ENCODE data around the gene C1QTNF5.

Gene C1QTNF5

DNA sequence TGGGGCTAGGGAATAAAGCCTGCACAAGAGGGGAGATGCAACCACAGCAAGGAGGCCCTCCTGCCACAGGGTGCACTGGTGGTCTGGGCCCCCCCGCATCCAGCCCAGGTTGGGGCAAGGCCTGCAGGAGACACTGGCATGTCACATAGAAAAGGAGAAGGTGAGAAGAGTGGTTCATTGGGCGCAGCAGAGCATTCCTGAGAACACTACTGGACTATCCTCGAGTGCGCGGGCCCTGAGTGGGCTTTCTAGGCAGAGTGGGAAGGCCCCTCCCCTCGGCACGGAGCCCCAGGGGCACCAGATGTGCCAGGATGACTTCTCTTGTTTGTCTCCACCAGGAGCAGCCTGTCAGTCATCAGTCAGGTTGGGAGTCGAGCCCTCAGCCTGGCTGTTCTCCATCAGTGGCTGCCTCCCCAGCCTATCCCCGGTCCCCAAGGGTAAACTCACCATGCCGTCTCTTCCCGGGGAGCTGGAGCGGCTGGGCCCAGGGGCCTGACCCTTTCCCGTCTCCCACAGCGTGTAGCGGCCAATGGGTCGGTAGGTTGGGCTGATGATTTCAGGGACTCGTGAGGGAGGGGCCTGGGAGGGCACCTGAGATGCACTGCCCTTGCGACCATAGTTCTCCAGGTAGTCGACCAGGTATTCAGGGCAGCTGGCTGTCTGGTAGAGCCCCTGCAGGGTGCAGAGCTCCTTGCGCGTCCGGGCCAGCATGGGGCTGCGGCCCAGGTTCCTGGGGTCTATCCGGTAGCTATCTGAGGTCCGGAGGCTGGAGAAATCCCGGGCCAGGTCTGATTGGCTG lies 31.8 kb upstream of the C1QTNF5 start:
- no peak for DNase-seq

DNA sequence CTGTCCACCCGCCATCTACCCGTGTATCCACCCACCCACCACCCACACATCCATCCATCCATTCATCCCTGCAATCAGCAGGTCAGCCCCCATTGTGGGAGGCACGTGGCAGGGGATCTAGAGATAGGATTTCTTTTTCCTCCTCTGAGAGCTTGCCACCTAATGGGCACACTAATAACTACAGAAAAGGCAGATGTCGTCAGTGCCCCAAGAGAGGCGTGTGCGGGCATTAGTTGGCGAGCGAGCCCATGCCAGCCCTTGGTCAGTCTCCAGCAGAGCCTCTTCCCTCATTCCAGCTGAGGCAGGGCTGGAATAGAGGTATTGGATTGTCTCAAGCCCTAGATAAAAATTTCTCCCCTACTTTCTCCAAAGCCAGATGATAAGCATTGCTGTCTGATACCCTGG lies 31.1 kb upstream of the C1QTNF5 start:
- DNase-seq: no peak

DNA sequence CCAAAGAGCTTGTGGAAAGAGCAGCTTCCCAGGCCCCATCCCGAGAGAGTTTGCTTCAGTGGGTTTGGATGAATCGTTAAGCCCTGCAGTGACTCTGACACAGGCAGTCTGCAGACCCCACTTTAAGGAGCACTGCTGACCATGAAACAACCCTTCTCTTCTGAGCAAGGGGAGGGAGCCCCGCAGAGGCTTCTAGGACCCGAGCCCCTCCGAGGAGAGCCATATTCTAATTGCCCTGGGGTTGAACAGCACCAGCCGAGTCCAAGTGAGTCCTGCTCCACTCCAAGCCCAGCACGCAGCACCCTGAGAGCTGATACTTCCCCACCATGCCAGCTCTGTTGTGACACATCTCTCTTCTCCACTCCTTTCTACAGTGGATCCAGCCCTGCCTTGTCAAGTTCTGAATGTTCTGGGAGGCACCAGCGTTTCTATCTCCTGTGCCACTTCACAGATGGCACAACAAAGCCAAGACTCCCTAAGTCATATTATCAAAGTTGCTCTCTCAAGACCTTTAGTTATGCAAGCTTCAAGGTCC lies 30.5 kb upstream of the C1QTNF5 start:
- no peak for DNase-seq

DNA sequence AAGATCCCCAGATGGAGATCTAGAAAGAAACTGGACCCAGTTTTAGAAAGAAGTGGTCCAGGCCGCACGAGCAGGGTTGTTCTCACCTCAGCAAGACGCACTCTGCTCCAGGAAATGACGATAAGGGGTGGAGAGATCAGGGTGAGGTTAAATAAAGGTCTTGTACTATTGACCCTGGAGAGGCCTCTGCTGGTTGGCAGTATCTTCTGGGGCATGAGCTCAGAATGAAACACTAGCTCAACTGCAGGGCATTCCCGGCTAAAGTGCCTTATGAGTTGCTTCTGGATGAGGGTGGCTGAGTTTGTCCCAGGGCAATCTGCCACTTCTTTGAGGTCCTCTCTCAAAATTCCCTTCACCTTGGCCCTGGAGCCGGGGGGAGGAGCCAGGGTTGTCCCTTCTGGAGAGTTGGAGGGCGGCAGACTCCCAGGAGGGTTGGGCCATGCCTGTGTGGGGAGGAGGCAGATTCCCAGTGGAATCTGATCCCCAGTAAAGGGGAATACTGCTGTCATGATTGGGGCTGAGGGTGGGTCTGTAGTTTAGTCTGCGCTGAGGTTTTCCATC lies 29.9 kb upstream of the C1QTNF5 start:
- no peak for DNase-seq

DNA sequence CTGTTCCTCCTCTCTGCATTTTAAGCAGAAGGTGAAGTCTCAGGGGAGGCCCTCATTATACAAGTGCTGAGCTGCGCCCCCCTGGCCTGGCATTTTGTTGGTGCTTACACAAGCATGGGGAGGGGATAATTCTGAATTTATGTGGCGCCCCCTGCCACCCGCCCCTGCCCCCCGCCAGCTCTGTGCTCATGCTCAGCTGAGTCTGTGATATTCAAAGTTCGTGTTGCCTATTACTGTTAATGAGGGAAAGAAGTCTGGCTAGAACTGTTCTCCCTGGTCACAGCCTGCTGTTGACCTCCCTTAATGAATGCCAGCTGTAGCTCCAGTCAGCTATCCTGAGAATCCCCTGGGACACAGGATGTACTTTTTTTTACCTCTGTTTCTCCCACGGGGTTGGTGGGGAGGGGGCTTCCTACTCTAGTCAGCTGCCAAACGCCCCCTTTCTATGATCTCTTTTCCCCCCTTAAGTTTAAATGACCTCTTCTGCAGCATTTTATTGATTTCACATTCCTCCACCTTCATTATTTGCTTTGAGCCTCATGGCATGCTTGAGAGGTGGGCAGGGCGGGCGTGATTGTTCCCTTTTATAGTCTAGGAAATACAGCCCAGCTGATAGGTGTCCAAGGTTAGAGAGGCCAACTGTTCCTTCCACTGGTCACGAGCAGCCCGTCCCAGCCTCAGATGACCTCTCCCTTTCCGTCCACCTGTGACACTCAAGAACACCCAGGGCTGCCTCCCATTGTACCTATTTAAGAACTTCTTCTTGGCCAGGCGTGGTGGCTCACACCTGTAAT lies 28.6 kb upstream of the C1QTNF5 start:
- DNase-seq: no peak

DNA sequence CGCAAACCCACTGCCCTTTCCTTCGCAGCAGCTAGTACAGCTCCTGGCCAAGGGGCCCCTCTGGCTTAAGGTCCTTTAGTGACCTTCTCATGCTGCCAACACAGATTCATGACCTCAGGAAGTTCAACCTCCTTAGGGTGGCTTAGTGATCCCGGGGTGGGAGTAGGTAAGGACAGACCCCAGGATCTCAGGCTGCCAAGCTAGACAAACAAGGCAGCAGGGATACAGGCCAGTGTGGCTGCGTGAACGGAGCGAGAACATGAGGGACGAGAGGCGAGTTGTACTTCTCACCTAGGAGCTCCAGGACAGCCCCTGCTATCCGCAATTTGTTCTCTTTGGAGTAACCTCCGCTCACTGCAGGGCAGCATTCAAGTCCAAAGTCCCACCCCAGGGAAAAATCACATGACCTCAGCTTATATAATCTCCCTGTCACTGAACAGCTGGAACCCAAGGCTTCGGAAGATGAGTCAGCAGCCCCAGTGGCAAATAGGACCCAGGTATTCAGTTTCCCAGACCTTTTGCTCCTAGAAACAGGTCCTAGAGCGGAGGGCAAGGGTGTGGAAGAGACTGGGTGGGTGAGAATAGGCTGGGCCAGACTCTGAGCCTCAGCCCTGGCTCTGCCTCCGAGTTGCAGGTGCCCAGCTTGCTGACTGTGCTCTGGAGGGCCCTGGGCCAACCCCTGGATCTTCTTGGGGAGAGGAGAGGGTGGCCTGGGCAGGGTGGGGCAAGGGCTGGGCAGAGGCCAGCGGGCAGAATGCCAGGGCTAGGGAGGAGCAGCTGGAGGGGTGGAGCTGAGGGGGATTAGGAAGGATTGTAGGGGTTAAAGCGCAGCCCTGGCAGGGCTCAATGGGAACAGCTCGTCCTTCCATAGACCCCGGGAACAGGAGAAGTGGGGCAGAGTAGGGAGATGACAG lies 27.7 kb upstream of the C1QTNF5 start:
- DNase-seq: no peak

DNA sequence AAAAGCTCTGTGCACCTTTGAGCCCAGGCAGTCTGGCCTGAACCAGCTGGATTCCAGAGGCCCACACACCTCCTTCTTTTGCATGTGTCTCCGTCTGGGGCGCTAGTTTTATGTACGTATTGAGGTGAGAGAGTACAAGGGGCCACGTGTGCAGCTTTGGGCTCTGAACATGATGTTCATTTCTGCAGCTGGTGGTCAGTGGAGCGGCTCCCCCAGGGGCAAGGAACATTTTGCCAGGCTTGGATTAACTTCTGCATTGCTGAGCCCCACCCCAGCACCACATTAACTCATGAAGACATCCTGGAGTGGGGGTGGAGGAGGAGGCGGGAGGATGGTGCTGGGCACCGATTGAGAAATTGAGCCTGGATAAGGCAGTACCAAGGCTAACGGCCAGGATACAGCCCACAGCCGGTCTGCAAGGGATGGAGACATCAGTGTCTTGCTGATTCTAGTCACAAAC lies 27.0 kb upstream of the C1QTNF5 start:
- DNase-seq: no peak

DNA sequence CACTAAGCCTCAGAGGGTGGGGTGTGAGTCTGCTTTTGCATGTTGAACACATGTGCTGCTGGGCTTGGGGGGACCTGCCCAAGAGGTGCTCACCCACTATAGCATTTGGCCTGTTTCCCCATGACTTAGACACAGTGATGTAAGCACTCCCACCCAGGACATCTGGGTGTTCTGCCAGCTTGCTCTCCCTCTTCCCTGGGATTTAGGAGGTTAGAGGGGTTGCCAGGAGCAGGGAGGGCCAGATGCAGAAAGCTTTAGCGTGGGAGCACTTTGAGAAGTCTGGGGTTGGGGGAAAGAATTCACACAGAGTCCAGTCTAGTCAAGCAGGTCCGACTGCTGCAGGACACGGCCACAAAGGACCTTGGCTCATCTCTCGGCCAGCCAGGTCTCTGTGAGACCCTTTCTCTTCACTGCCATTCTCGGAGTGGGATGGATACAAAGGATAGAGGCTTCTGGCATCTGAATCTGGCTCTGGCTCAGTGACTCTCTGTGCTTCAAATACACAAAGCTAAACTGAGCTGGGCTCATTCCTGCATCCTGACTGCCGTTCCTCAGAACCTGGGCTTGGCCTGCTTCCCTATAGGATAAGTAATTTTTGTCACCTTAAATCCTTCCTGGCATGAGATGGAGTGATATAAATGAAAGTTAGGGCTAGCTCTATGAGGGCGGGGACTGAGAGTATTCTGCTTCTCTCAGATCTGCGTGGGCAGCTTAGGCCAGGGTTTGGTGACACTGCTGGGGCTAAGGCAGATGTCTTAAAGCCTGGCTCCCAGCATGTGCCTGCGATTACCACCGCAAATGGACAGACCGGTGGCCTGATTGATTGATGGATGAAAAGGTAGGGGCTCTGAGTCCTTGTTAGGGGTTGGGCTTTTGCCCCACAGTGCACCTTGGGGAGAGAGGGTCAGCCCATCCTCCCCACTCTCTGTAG lies 26.3 kb upstream of the C1QTNF5 start:
- DNase-seq: no peak

DNA sequence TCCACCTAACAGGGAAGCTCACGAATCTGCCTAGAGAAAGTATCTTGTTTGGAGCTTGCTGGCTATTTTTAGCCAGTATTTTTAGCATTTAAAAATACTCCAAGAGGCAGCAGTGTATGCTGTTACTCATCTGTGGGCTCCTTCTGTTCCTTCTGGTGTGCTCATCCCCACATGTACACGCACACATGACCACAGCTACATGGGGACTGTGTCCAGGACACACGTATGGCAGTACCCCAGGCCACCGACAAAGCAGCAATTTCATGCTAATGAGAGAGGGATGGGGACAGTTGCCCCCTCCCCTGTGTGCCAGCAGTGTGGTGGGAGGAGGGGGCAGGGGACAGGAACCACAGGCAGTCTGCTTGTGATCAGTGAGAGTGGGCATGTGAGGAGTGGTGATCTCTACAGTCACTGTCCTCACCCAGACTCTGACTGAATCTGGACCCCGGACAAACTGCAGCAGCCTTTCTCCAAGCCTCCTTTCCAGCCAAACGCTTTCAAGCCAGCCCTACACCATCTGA lies 24.4 kb upstream of the C1QTNF5 start:
- DNase-seq: no peak

DNA sequence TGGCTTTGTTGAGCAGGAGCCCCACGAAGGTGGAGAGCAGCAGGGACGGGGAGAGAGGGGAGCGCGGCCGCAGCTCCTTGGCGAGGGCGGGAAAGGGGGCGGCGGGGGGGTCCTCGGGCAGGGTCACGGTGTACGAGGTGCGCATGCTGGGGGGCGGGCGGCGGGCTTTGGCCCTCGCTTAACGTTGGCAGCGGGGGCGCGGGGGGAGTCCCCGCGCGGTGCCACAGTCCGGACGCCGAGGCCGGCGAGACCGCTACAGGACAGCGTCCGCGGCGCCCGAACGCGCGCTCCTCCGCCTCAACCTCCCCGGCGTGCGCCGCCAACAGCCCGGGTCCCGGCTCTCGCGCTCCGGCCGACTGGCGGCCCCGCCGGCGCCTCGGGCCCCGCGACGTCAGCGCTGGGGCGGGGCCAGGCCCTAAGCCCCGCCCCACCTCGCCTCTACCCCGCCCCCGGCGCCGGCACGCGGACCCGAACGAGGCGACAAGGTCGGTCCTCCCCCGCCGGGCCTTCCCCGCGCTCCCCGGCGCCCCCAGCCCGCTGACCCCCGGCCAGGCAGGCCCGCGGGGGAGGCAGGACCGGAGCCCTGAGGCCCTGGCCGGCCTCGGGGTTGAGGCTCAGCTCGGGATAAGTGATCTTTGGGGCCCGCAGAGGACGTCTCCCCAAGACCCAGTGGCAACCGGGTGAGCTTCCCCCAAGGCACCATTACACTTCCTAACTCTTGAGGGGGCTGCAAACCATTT lies 23.3 kb upstream of the C1QTNF5 start:
- peak; percentile 40 for DNase-seq

DNA sequence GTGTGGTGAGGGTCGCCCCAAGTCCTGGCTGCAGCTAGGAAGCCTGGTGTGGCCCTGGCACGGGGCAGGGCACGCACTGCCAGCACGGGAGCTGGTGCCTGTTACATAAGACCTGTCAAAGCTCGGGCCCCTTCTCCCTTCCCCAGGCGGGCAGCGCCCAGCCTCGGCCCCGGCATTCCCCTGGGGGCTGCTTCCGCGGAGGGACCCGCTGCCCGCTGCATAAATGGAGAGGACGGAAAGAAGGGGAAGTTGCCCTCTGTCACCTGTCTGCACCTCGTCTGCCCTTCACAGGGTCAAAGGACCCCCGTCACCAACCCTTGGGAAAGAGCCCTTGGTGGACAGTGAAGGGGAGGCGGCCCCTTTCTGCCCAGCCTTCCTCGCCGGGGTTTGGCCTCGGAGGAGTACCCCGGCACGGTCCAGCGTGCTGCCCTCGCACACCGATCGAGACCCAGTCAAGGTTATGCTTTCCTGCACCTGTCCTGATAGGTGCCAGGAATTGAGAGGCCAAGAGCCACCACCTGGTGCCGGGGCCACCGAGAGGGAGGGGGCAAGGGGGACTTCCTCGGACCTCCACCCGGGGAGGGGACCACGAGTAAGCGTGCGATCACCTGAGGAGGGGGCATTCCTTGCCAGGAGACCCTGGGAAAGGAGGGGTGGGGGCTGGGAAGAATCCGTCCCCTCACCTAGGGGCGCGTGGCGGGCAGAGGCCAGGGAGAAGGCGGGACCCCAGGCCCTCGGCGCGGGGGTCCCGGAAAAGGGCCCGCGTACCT lies 22.6 kb upstream of the C1QTNF5 start:
- DNase-seq: no peak

DNA sequence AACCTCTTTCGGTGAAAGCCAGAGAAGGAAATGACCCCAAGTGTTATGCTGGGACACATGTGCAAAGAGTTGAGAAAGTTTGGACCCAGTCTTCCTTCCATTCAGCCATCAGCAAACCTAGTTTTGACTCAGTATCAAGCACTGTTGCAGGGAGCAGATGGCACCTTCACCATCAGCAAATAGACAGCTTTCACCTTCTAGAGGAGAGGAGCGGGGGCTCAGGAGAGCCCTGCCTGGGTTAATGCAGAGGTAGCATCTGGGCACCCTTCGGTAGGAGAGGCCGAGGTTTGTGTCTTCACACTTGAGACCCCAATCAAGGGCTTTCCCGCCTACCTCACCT lies 22.0 kb upstream of the C1QTNF5 start:
- no peak for DNase-seq

DNA sequence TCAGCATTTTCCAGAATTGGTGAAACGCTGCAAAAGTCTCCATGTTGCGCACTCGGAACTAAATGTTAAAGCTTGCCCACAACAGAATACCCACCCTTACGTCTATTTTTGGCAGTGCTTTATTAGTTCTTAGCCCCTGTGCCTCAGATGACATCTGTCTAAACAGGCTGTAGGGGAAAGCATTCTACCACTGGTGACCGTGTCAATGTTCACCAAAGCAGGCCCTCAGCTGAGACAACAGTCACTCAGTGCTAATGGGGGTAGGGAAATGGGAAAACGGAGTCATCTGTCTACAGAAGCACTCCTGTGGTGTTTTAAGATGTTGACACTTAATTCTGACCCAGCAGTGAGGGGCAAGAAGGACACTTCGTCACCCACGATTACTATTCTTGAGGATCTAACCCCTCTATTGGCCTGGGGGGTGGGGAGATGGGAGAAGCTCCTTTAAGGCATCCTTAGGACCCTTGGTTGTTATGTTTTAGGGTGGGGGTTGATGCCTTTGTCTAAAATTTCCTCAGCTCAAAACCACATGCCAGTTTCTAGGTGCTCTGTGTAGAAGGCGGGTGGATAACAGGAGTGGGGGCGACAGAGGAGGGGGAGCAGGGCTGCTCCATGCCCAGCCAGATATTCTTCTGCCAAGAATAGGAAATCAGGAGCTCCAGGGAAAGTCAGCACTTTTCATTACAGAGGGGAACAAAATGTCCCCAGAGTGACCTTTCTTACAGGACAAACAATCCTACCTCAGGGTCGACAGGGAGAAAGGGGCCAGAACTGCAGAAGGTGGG lies 21.4 kb upstream of the C1QTNF5 start:
- no peak for DNase-seq

DNA sequence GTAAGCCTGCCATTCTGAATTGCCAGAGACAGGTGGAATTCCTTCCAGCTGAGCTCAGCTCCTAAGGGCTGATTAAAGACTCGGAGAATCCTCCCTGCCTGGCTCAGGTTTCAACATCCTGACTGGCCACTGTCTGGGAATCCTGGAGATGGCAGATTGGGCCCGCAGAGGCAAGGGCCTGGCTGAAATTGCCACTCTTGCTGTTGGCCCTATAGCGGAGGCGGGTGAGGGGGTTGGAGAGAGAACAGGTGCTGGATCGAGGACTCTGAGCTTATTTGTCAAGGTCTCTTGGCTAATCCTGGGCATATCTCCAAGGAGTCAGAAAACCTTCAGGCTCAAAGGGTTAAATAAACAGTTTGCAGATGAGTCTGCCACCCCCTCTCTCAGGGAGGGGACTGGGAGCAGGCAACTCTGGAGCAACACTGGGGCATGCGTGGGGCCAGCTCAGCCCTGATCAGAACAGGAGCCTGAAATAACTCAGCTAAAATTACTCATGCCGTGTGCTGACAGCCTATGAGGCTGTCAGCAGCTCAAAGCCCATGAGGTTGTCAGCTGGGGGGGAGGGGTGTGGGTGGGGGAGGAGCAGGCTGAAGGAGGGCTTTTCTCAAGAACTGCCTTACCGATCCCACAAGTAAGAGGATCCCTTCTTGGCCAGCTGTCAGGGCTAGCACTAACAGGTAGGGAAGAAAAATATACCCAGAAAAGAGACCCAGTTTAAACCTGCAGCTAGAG lies 20.5 kb upstream of the C1QTNF5 start:
- peak; percentile 83 for DNase-seq

DNA sequence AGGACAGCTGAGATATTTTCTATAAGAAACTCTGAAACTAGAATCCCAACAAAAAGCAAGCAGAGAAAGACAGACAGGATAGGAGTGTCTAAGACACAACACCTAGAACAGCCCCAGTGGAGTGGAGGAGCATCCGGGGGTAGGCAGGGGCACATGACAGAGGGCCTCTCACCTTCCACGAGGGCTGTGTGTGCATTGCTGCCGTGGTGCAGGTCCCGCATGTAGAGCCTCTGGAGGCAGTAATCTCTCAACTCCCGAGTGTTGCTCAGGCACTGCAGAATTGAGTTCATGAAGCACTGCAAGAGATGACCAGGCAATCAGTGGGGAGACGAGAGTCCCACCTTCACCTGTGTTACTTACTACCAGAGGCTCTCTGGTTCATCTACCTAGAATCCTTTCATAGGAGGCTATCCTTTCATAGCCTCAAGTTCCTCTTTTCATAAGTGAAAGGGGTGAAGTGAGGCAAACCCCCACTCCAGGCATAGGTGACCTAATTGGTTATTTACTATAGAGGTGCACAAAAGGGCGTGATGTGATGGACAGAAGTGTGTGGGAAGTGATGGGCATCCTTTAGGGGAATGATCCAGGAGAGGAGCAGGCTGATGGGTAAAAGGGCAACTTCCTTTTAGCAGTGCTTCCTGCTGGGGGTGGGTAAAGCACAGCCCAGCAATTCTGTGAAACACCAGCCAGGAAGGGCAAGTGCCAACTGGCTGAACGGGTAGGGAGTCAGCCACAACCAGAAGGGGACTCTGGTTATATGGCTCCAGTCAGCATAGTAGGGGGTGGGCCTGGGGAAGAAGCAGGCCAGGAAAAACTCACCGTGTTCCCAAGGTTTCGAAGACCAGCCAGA lies 18.9 kb upstream of the C1QTNF5 start:
- DNase-seq: no peak

DNA sequence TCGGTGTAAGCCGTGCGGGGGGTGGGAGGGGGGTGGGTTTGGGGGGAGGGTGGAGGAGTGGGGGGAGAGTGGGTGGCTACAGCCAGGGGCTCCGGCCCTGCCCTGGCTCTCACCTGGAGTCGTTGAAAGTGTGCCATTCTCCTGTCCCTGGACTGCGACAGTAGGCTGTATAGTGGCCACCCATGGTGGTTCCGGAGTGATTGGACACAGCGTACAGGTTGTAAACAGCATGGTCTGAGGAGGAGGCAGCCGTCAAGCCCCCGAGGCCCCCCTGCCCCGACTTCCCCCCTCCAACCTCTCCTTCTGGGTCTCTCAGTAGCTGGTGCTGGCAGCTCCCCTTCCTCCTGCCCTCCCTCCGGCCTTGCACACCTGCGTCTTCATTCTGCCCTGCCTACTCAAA lies 16.4 kb upstream of the C1QTNF5 start:
- no peak for DNase-seq
